HG02852 (cell line): ENCODE measurements around the gene ERC2.
A peak's percentile ranks its signal among the peaks of the same experiment; 100 is the strongest.

Source experiments
- ATAC-seq: cut with Tn5 transposase; IDR thresholded peaks from one replicate; pipeline ENCODE4 v1.9.1; 2021; ENCODE audit warnings: mild to moderate bottlenecking, moderate library complexity; ENCODE audit not compliant: unreplicated experiment

The ERC2 gene

GRCh38 chr3:55725681-55726500, 742.4 kb downstream of the ERC2 start:
- ATAC-seq = no peak

- peak; percentile 61 for ATAC-seq
Measured at GRCh38 chr3:55724821-55725220, 743.4 kb downstream of the ERC2 start.

DNA sequence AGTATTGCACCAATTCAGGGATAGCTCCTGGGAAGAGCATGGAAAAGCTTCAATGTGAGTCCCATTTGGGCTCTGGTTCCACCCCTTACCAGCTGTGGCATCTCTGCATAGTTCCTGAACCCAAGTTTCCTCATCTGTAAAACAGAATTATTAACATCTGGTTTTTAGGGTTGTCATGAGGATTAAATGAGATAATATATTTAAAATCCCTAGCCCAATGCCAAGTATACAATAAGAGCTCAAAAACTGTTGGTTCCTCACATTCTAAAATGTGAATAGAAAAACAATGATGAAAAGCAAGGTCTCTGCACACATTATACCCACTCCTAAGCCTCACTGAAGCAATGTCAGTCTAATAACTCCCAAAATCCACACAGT, 743.9 kb downstream of the ERC2 start:
- ATAC-seq = no peak

- ATAC-seq = no peak
Measured at GRCh38 chr3:55723653-55724406, 744.4 kb downstream of the ERC2 start.

DNA sequence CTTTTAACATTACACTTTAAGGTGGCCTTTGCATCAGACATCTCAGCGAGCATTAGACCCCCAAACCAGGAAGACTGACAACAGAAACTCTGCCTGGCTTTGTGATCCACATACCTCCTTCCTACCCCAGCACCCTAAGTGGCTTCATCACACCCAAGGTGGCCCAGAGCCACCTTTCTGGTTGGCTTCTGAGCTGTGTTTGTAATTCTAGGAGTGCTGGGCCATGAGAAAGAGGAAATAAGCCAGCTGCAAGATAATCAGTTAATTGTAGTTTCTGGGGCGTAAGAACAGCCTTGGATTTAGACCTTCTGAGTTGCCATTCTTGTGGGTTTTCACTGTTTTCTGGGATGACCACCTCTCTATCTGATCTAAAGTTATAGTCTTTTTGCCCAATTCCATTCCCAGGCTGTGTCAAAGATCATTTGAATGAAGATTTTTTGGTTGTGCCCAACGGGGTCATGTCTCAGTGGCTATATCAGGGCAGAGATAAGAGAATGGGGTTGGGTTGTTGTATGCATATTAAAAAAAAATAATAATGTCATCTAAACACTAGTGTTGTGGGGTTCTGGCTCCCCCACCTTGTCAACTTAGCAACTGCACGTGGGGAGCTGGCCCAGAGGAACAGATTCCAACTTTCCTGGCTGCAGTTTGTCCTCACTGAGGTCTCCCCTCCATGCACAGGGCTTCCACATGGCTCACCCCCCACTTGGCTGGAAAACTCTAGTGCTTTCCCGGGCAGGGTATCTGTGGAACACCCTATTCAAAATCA, 746.4 kb downstream of the ERC2 start:
- ATAC-seq = no peak

DNA sequence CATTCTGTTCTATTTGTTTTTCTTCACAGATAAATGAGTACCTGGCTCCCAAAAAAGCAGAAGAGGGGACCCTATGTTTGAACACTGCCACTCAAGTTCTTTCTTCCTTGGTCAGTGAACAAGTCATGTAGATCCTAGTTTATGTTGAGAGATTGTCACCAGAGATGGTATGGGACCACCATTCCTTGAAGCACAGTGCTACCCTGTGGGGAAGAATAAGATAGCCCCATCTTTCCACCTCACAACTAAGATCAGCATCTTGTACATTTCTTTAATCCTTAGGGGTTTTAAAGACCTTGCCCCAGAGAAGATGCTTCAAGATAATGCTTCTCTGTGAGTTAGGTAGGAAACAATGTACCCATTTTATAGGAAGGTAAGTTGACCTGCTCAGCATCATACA, 747.7 kb downstream of the ERC2 start:
- ATAC-seq = no peak

DNA sequence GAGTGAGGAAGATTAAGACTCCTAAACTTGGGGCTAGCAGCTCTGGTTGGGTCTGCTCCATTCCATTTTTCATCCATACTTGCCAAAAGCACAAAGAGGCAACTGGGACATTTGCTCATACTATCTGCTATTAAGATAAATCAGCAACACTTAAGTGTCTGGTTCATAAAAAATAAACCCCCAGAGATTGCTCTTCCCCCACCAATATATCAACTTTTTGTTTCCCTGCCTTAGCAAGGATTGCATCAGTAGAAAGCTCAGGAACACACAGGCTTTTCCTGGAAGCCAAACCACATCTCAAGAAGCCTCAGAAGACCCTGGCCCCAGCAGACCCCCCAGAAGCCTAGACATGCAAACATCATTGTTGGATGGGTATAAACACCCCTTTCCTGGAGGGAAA, 748.8 kb downstream of the ERC2 start:
- ATAC-seq = no peak

GRCh38 chr3:55719006-55719405, 749.3 kb downstream of the ERC2 start:
- no peak for ATAC-seq

- ATAC-seq = no peak
Measured at GRCh38 chr3:55718521-55718921, 749.7 kb downstream of the ERC2 start.

DNA sequence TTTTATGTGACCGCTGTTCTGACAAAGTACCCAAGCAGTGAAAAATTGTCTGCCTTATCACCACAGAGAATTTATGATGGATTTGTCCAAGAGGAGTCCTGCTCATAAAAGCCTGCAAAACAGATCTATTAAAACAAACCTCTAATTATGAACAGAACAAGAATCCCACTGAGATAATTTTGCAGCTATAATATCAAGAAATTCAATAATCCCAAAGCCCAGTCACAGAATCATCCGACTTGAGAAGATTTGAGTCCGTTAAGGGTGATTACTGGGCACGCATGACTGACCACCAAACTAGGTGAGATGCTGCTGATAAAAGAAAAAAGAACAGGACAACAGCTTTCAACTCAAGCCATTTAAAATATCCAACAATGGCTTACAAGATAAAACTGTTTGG, 750.2 kb downstream of the ERC2 start:
- ATAC-seq = no peak

GRCh38 chr3:55717481-55717880, 750.8 kb downstream of the ERC2 start:
- ATAC-seq = no peak

DNA sequence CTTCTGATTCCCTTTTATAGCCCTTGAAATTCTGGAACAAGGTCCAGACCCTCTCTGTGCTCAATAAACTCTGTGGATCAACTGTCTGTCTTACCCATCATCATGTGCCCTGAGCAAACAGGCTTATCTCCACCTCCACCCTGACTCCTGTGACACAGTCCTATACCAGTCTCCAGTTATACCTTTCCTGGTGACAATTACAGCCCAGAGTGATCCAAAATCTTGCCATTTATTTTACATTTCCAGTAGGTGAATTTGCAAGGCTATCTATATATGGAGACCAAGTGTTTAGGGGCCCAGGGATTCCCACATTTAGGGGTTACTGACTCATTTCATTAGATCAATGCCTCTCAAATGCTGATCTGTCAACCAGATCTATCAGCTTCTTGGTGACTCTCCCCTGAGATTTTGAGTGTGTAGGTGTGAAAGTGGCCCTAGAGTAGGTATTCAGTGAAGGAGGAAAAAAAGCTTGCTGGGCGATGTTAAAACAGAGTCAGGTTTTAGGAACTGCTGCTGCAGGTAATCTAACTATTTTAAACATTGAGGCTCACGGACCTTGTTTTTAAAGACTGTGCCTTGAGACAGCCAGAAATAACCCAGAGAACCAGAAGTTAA, 751.5 kb downstream of the ERC2 start:
- ATAC-seq = no peak

- no peak for ATAC-seq
Measured at GRCh38 chr3:55716044-55716443, 752.2 kb downstream of the ERC2 start.

DNA sequence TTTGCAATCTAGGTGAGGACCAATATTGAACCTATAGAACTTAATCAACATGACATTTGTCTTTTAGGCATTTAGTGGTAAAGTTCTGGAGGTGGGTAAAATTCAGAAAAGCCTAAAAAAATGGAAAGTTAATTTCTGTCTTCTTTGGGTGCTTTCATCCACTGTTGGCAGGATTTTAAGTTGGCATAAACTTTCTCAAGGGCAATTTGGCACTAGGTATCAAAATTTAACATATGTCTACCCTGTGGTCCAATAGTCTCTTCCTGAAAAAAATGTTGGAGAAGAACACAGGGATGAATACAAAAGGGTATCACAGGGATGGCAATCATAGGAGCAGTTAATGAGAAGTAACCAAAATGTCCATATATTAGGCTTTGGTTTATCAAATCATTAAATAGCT, 754.2 kb downstream of the ERC2 start:
- ATAC-seq = no peak

DNA sequence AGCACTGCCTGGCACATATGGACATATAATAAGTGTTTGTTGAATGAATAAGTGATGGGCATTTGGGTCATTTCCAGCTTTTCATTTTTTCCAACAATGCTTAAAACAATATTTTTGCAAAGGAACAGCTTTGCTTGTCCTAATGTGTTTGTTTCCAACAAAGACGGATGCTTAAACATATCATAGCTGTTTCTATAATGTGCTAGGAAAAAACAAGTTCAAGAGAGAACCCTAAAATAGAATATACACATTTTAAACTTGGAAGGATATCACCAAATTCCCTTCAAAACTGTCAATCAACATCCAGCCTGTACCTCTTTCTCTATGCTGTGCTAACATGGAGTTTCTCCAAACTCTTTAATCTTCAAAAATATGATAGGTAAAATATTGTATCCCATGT, 756.6 kb downstream of the ERC2 start:
- ATAC-seq = no peak

- no peak for ATAC-seq
Measured at GRCh38 chr3:55709411-55710012, 758.8 kb downstream of the ERC2 start.

- ATAC-seq = no peak
Measured at GRCh38 chr3:55708921-55709320, 759.3 kb downstream of the ERC2 start.

- no peak for ATAC-seq
Measured at GRCh38 chr3:55708242-55708641, 760.0 kb downstream of the ERC2 start.

DNA sequence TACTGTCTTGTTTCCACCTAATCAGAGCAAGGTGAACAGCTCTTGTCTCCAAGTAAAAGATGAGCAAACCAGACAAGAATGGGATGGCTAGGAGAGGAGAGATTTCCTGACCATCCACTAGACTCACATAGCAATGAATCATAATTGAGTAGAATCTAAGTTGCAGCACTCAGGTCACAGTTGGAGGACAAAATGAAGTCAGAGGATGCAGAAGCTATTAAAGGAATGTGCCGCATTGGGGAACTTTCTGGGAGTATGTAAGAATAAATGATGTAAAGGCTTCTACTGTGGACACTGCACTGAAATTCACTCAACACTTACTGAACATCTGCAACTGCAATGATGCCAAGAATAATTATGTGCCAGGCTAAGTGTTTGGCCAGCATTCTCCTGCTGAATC, 763.7 kb downstream of the ERC2 start:
- no peak for ATAC-seq

GRCh38 chr3:55702822-55703221, 765.4 kb downstream of the ERC2 start:
- ATAC-seq = no peak

- no peak for ATAC-seq
Measured at GRCh38 chr3:55701997-55702396, 766.3 kb downstream of the ERC2 start.
